ENCODE results near the gene CAPN5. TPM values are rescaled to one million over a fixed set of nuclear protein-coding genes. Genes with fewer than 3 reads are reported as not detected.

The CAPN5 gene
- polyA plus RNA-seq, 3 donors: 0.28 to 0.83 (median 0.62) TPM

- H3K27ac ChIP-seq (ENCODE audit: low read depth in 1 of 2, low read length in 2 of 2): peak overlapping the region; percentile 61 to 75
- peak; percentile 44 to 47 (median 47) for DNase-seq
Observed at GRCh38 chr11:77082838-77083565, 16.2 kb downstream of the CAPN5 start.

More at GRCh38 chr11:77082838-77083565, 16.2 kb downstream of the CAPN5 start:
- peaks cover 0 to 3% (median 0%) of the 10 kb centered on the region in 7 donors for H3K9me3 Mint-ChIP-seq
- Histone ChIP-seq H3K4me3 (replicated peaks in 1 of 3; ENCODE audit: low read depth in 2 of 3, low read length in 3 of 3) (peak overlapping the region in 1 of 3 experiments; percentile 52), H4K20me1 (ENCODE audit: insufficient read depth, low read length) (no peaks in the 10 kb centered on the region), H3K4me1 (ENCODE audit: control insufficient read depth in 1 of 2, insufficient read depth in 2 of 2, low read length in 2 of 2) (peaks cover 14 to 15% of the 10 kb centered on the region in 2 donors), H3K9ac (ENCODE audit: insufficient read depth, low read length, poor library complexity, severe bottlenecking) (peak overlapping the region; percentile 47), H3K9me3 (replicated peaks in 1 of 2; ENCODE audit: control insufficient read depth in 1 of 2, insufficient read depth in 1 of 2, low read length in 2 of 2) (no peaks in the 10 kb centered on the region), H2AFZ (ENCODE audit: insufficient read depth, low read depth, low read length, poor library complexity, severe bottlenecking) (peak overlapping the region; percentile 89), H3K4me2 (replicated peaks; ENCODE audit: extremely low read depth, low read length, poor library complexity, severe bottlenecking) (peak overlapping the region; percentile 50), H3K27me3 (ENCODE audit: control insufficient read depth in 2 of 2, insufficient read depth in 2 of 2, low read length in 2 of 2) (no peaks in the 10 kb centered on the region), H3K36me3 (replicated peaks in 1 of 2; ENCODE audit: control insufficient read depth in 1 of 2, insufficient read depth in 2 of 2, low read length in 2 of 2) (no peaks in the 10 kb centered on the region), H3K79me2 (ENCODE audit: insufficient read depth, low read length) (no peaks in the 10 kb centered on the region)
- H3K4me1 Mint-ChIP-seq: peaks cover 18% of the 10 kb centered on the region
- H3K27ac Mint-ChIP-seq: peak overlapping the region in 6 of 7 donors; percentile 37 to 89 (median 66)
- H3K27me3 Mint-ChIP-seq (ENCODE audit: low read depth in 3 of 3): peaks cover 0 to 5% (median 1%) of the 10 kb centered on the region in 3 donors
- WGBS (ENCODE audit: insufficient coverage): 75% methylated on average over 12 of the region's 15 CpGs
- intact Hi-C loops (cut with micrococcal nuclease): loop anchor here in 1 of 2 donors (10.0 kb wide), 1 partner anchor 358 kb away; no protein-coding TSS in a partner anchor
- peak overlapping the region; percentile 57 to 75 for H3K4me3 Mint-ChIP-seq
- TF ChIP-seq CTCF (IDR thresholded peaks at IDR 0.05): no peak
- H3K36me3 Mint-ChIP-seq: no peaks in the 10 kb centered on the region
